H9 (cell line): ENCODE results near the gene AKT3. TPM values are rescaled to one million over a fixed set of nuclear protein-coding genes. Genes with fewer than 3 reads are reported as not detected.

Experiments used
- DNase-seq: peaks from one replicate; pipeline ENCODE4 v3.0.0-alpha.2; 2017
- H2AFZ ChIP-seq: one replicate; pipeline ENCODE4 v1.6.1; 2013; ENCODE audit warnings: mild to moderate bottlenecking, low read length, control low read depth, moderate library complexity
- H2AK5ac ChIP-seq: 2 replicates; pipeline ENCODE4 v1.6.1; 2013; ENCODE audit warnings: low read length, control low read depth, mixed read lengths; ENCODE audit not compliant: insufficient read length
- H2BK120ac ChIP-seq: one replicate; pipeline ENCODE4 v1.6.1; 2013; ENCODE audit warnings: low read depth, mild to moderate bottlenecking, low read length, control low read depth, inconsistent platforms; ENCODE audit not compliant: poor library complexity, severe bottlenecking
- H2BK12ac ChIP-seq: 2 replicates; pipeline ENCODE4 v1.6.1; 2013; ENCODE audit warnings: low read length, control low read depth, mixed read lengths, low read depth; ENCODE audit not compliant: insufficient read length
- H2BK15ac ChIP-seq: 2 replicates; pipeline ENCODE4 v1.6.1; 2013; ENCODE audit warnings: low read depth, low read length, control low read depth
- H2BK20ac ChIP-seq: one replicate; pipeline ENCODE4 v1.6.1; 2013; ENCODE audit warnings: low read depth, mild to moderate bottlenecking, low read length, control low read depth, inconsistent platforms; ENCODE audit not compliant: poor library complexity, severe bottlenecking
- H2BK5ac ChIP-seq: 2 replicates; pipeline ENCODE4 v1.6.1; 2013; ENCODE audit warnings: low read length, control low read depth, mixed read lengths; ENCODE audit not compliant: insufficient read length
- H3K14ac ChIP-seq: 2 replicates; pipeline ENCODE4 v1.6.1; 2013; ENCODE audit warnings: low read length, control low read depth; ENCODE audit not compliant: insufficient read depth
- H3K18ac ChIP-seq: 2 replicates; pipeline ENCODE4 v1.6.1; 2013; ENCODE audit warnings: low read depth, mild to moderate bottlenecking, mixed read lengths, low read length, control low read depth; ENCODE audit not compliant: insufficient read length
- H3K23ac ChIP-seq: 2 replicates; pipeline ENCODE4 v1.6.1; 2013; ENCODE audit warnings: low read length, control low read depth, mixed read lengths, low read depth; ENCODE audit not compliant: insufficient read length
- H3K23me2 ChIP-seq: 2 replicates; pipeline ENCODE4 v1.6.1; 2013; ENCODE audit warnings: low read depth, mild to moderate bottlenecking, mixed read lengths, low read length, control low read depth; ENCODE audit not compliant: insufficient read length, poor library complexity, severe bottlenecking
- H3K27ac ChIP-seq: 2 replicates; pipeline ENCODE4 v1.5.1; 2013; ENCODE audit warnings: low read length, control low read depth, mixed read lengths, low read depth; ENCODE audit not compliant: insufficient read length
- H3K27me3 ChIP-seq: 2 replicates; pipeline ENCODE4 v1.6.1; 2013; ENCODE audit warnings: low read length, control low read depth, inconsistent platforms; ENCODE audit not compliant: insufficient read depth
- H3K4ac ChIP-seq: 2 replicates; pipeline ENCODE4 v1.6.1; 2013; ENCODE audit warnings: low read depth, mild to moderate bottlenecking, control low read depth, inconsistent platforms, low read length, moderate library complexity
- H3K4me1 ChIP-seq: 2 replicates; pipeline ENCODE4 v1.6.1; 2013; ENCODE audit warnings: low read length, control low read depth, inconsistent platforms; ENCODE audit not compliant: insufficient read depth
- H3K4me2 ChIP-seq: 2 replicates; pipeline ENCODE4 v1.6.1; 2013; ENCODE audit warnings: low read length, control low read depth, mixed read lengths; ENCODE audit not compliant: insufficient read length, insufficient read depth
- H3K56ac ChIP-seq: 2 replicates; pipeline ENCODE4 v1.6.1; 2013; ENCODE audit warnings: low read depth, mild to moderate bottlenecking, mixed read lengths, low read length, control low read depth; ENCODE audit not compliant: insufficient read length
- H3K79me1 ChIP-seq: 2 replicates; pipeline ENCODE4 v1.6.1; 2013; ENCODE audit warnings: low read depth, mild to moderate bottlenecking, moderate library complexity, low read length, control low read depth, inconsistent platforms; ENCODE audit not compliant: insufficient read depth, poor library complexity, severe bottlenecking
- H3K79me2 ChIP-seq: 2 replicates; pipeline ENCODE4 v1.6.1; 2013; ENCODE audit warnings: low read length, control low read depth, inconsistent platforms; ENCODE audit not compliant: insufficient read depth
- H3K9ac ChIP-seq: 2 replicates; pipeline ENCODE4 v1.6.1; 2013; ENCODE audit warnings: low read length, control low read depth, mixed read lengths; ENCODE audit not compliant: insufficient read length; ENCODE audit errors: extremely low read depth
- H3K9me3 ChIP-seq: one replicate; pipeline ENCODE4 v1.6.1; 2013; ENCODE audit warnings: low read depth, low read length, inconsistent platforms; ENCODE audit not compliant: control insufficient read depth
- H3T11ph ChIP-seq: one replicate; pipeline ENCODE4 v1.6.1; 2013; ENCODE audit warnings: mild to moderate bottlenecking, low read length, control low read depth, inconsistent platforms
- H4K20me1 ChIP-seq: one replicate; pipeline ENCODE4 v1.6.1; 2013; ENCODE audit not compliant: control insufficient read depth, insufficient read length, insufficient read depth
- H4K5ac ChIP-seq: 2 replicates; pipeline ENCODE4 v1.6.1; 2013; ENCODE audit warnings: low read depth, mild to moderate bottlenecking, mixed read lengths, low read length, control low read depth; ENCODE audit not compliant: insufficient read length
- H4K8ac ChIP-seq: replicated peaks from 2 replicates; pipeline ENCODE4 v1.6.1; 2013; ENCODE audit warnings: low read length, control low read depth, mixed read lengths, low read depth; ENCODE audit not compliant: insufficient read length
- H4K91ac ChIP-seq: 2 replicates; pipeline ENCODE4 v1.6.1; 2013; ENCODE audit warnings: low read depth, mild to moderate bottlenecking, moderate library complexity, mixed read lengths, low read length, control low read depth; ENCODE audit not compliant: insufficient read length
- H3K27ac Mint-ChIP-seq, 3 experiments: 2 replicates in 2 of 3; 3 replicates in 1 of 3; pipeline ENCODE4 v1.8.0; 2020 to 2021; ENCODE audit warnings: mixed read lengths in 3 of 3, mild to moderate bottlenecking in 1 of 3, moderate library complexity in 1 of 3
- H3K27me3 Mint-ChIP-seq: 2 replicates; pipeline ENCODE4 v1.8.0; 2021; ENCODE audit warnings: low read depth, mild to moderate bottlenecking, moderate library complexity, mixed read lengths
- H3K36me3 Mint-ChIP-seq, 3 experiments: 2 replicates in 2 of 3; 3 replicates in 1 of 3; pipeline ENCODE4 v1.8.0; 2020 to 2021; ENCODE audit warnings: low read depth in 3 of 3, mixed read lengths in 3 of 3; ENCODE audit not compliant: insufficient read depth in 1 of 3
- H3K4me1 Mint-ChIP-seq, 2 experiments: 2 replicates each; pipeline ENCODE4 v1.8.0; 2020; ENCODE audit warnings: mixed read lengths in 2 of 2
- H3K4me3 Mint-ChIP-seq, 2 experiments: 2 replicates in 1 of 2; 3 replicates in 1 of 2; pipeline ENCODE4 v1.8.0; 2020 to 2021; ENCODE audit warnings: mild to moderate bottlenecking in 2 of 2, mixed read lengths in 2 of 2, moderate library complexity in 1 of 2
- H3K9me3 Mint-ChIP-seq, 2 experiments: 2 replicates in 1 of 2; 3 replicates in 1 of 2; pipeline ENCODE4 v1.8.0; 2020; ENCODE audit warnings: mild to moderate bottlenecking in 2 of 2, mixed read lengths in 2 of 2, moderate library complexity in 1 of 2
- WGBS: extraction: QIAGEN DNeasy Blood & Tissue Kit; methylation state at CpG from one replicate; pipeline ENCODE4 v1.1.7; 2013; ENCODE audit warnings: missing lambda C conversion rate, low lambda C conversion rate, mixed read lengths; ENCODE audit not compliant: insufficient read length; ENCODE audit errors: extremely low coverage; 5-methylcytosine and 5-hydroxymethylcytosine counted together
- total RNA-seq: library from RNA; stranded (reverse); gene quantifications from 2 replicates; pipeline ENCODE4 v1.2.1, GENCODE V29; 2021
- TF ChIP-seq, protein P1 (sequence below): fragments of 200-600 bp; sonication (generic); conservative IDR thresholded peaks from 3 replicates; pipeline ENCODE4 v1.8.0; 2021; ENCODE audit warnings: antibody characterized with exemption, mild to moderate bottlenecking

AKT3 gene
- total RNA-seq, 1 experiment from 2014 or later = 27.8 TPM

DNA sequence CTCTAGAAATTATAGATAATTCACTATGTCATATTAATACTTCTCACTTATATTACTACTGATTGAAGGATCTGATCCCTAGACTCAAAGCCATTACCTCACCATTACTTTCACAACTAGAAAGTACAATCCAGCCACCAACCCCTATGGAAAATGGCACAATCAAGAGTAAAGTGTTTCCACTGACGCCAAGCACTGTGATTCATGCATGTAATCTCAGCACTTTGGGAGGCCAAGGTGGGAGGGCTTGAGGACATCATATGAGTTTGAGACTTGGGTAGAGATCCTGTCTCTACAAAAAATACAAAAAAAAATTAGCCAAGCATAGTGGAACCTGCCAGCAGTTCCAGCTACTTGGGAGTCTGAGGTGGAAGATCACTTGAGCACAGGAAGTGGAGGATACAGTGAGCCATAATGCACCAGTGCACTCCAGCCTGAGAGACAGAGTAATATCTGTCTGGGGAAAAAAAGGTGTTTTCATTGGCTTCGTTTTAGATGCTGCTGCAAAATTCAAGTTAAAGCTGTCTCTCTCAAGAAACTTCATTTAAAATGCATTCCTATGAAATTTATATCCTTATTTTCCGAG lies 126.5 kb downstream of the AKT3 start:
- Mint-ChIP-seq H3K4me3 (no peak overlapping the region), H3K27ac (peak overlapping the region in 2 of 3 experiments; percentile 66 to 74; a peak in 2 of 7 replicates), H3K27me3 (no peaks in the 10 kb centered on the region), H3K36me3 (no peaks in the 10 kb centered on the region; a peak in 1 of 7 replicates), H3K4me1 (peaks cover 16 to 28% of the 10 kb centered on the region in 2 experiments), H3K9me3 (no peaks in the 10 kb centered on the region)
- H2BK5ac ChIP-seq = no peak overlapping the region
- H4K5ac ChIP-seq = no peak overlapping the region
- H3K9ac ChIP-seq = no peak overlapping the region
- H4K8ac ChIP-seq = no peak overlapping the region
- 100% methylated on average over 1 of the region's 3 CpGs for WGBS
- H2BK15ac ChIP-seq = no peak overlapping the region; the same call in 1 of the 2 replicates
- no peaks in the 10 kb centered on the region for H3K23me2 ChIP-seq
- no peak overlapping the region for H3T11ph ChIP-seq
- peaks cover 4% of the 10 kb centered on the region for H3K79me1 ChIP-seq
- no peak overlapping the region for H2AK5ac ChIP-seq
- no peaks in the 10 kb centered on the region for H3K9me3 ChIP-seq
- H3K4ac ChIP-seq = no peak overlapping the region
- H3K4me2 ChIP-seq = no peak overlapping the region
- no peaks in the 10 kb centered on the region for H3K79me2 ChIP-seq
- H4K20me1 ChIP-seq = no peaks in the 10 kb centered on the region
- DNase-seq = no peak
- H3K14ac ChIP-seq = no peak overlapping the region
- TF ChIP-seq, protein P1, sequence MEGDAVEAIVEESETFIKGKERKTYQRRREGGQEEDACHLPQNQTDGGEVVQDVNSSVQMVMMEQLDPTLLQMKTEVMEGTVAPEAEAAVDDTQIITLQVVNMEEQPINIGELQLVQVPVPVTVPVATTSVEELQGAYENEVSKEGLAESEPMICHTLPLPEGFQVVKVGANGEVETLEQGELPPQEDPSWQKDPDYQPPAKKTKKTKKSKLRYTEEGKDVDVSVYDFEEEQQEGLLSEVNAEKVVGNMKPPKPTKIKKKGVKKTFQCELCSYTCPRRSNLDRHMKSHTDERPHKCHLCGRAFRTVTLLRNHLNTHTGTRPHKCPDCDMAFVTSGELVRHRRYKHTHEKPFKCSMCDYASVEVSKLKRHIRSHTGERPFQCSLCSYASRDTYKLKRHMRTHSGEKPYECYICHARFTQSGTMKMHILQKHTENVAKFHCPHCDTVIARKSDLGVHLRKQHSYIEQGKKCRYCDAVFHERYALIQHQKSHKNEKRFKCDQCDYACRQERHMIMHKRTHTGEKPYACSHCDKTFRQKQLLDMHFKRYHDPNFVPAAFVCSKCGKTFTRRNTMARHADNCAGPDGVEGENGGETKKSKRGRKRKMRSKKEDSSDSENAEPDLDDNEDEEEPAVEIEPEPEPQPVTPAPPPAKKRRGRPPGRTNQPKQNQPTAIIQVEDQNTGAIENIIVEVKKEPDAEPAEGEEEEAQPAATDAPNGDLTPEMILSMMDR = no peak
- no peak overlapping the region for H2AFZ ChIP-seq
- H3K27me3 ChIP-seq = no peaks in the 10 kb centered on the region; the same call in 1 of the 2 replicates
- H2BK20ac ChIP-seq = no peak overlapping the region
- H4K91ac ChIP-seq = no peak overlapping the region
- H3K56ac ChIP-seq = no peak overlapping the region
- H2BK12ac ChIP-seq = no peak overlapping the region
- no peak overlapping the region for H3K23ac ChIP-seq
- H3K4me1 ChIP-seq = no peaks in the 10 kb centered on the region
- H3K18ac ChIP-seq = no peak overlapping the region
- no peak overlapping the region for H2BK120ac ChIP-seq
- no peak overlapping the region for H3K27ac ChIP-seq
